Panc1 (cell line): ENCODE measurements around the gene ANKRD36B. TPM values are rescaled to one million over a fixed set of nuclear protein-coding genes. Genes with fewer than 3 reads are reported as not detected.
A peak's percentile ranks its signal among the peaks of the same experiment; 100 is the strongest.
"Not testable (repeated sequence)": the region's sequence is repeated elsewhere in the genome, so short reads cannot be mapped to it uniquely, and the experiment has no call there.

Experiments used
- ATAC-seq: fragments of 200-7000 bp; cut with Tn5 transposase; 2 replicates; pipeline ENCODE4 v1.9.1; 2020; ENCODE audit warnings: mild to moderate bottlenecking, moderate library complexity
- Bru-seq: library from RNA; stranded (reverse); fragments of 400-500 nt; gene quantifications from one replicate; lab custom pipeline; 2021; lab: Mats Ljungman, UMichigan
- BruChase-seq, 2 experiments: library from RNA; stranded (reverse); fragments of 400-500 nt; gene quantifications; one replicate each; lab custom pipeline; 2021; lab: Mats Ljungman, UMichigan
- BruUV-seq: library from RNA; stranded (reverse); fragments of 400-500 nt; replicated peaks from 2 replicates; lab custom pipeline; 2021; lab: Mats Ljungman, UMichigan
- CTCF ChIA-PET: fragments of 300-600 bp; sonication (Branson Sonifier 250); formaldehyde crosslinking; loops from one replicate; lab custom pipeline; 2022; ENCODE audit warnings: antibody characterized with exemption; lab: Charles Lee
- POLR2A ChIA-PET: fragments of 300-600 bp; sonication (Branson Sonifier 250); formaldehyde crosslinking; loops from one replicate; lab custom pipeline; 2022; ENCODE audit warnings: antibody characterized with exemption; lab: Charles Lee
- DNase-seq: peaks from one replicate; pipeline ENCODE4 v3.0.0-alpha.2; 2010; ENCODE audit warnings: low read depth, low spot score
- H3K27ac ChIP-seq: 2 replicates; pipeline ENCODE4 v1.5.1; 2011; ENCODE audit warnings: mild to moderate bottlenecking, low read length, inconsistent platforms
- H3K27me3 ChIP-seq: fragments of 200-500 bp; sonication (Bioruptor generic); 2 replicates; pipeline ENCODE4 v1.6.0; 2014; ENCODE audit warnings: low read length, inconsistent platforms; ENCODE audit not compliant: control insufficient read depth, insufficient read depth
- H3K36me3 ChIP-seq: fragments of 200-500 bp; sonication (Bioruptor generic); 2 replicates; pipeline ENCODE4 v1.5.1; 2014; ENCODE audit warnings: inconsistent platforms, mild to moderate bottlenecking, low read length, moderate library complexity; ENCODE audit not compliant: control insufficient read depth, insufficient read depth
- H3K4me1 ChIP-seq: 2 replicates; pipeline ENCODE4 v1.5.1; 2011; ENCODE audit warnings: inconsistent platforms, mild to moderate bottlenecking, low read length, moderate library complexity; ENCODE audit not compliant: control insufficient read depth, insufficient read depth
- H3K4me3 ChIP-seq, 2 experiments: 2 replicates each; pipeline ENCODE4 v1.5.1; 2011 to 2012; ENCODE audit warnings: low read depth in 2 of 2, low read length in 2 of 2, mild to moderate bottlenecking in 2 of 2, inconsistent platforms in 1 of 2, moderate library complexity in 1 of 2
- H3K9me3 ChIP-seq: fragments of 200-500 bp; sonication (Bioruptor generic); 2 replicates; pipeline ENCODE4 v1.5.1; 2014; ENCODE audit warnings: low read depth, mild to moderate bottlenecking, inconsistent platforms, low read length, moderate library complexity; ENCODE audit not compliant: control insufficient read depth, insufficient read depth
- in situ Hi-C: cut with HindIII; loops from 2 replicates; pipeline ENCODE4 v1.10.0; 2016; ENCODE audit warnings: low sequenced_read_pairs, low pct_unique_long_range_greater_than_20kb
- intact Hi-C: fragments of 100-400 bp; cut with micrococcal nuclease; formaldehyde crosslinking; loops from one replicate; pipeline ENCODE4 v1.10.0; 2022; ENCODE audit not compliant: unreplicated experiment
- long read RNA-seq: library from polyadenylated mRNA; unstranded; transcript quantifications from one replicate; pipeline ENCODE4 v2.0.0, GENCODE V29; 2021; ENCODE audit not compliant: unreplicated experiment
- polyA plus RNA-seq: library from polyadenylated mRNA; unstranded; fragments of >200 nt; gene quantifications from one replicate; pipeline ENCODE4 v1.2.1, GENCODE V29; 2012; ENCODE audit warnings: missing spikeins; ENCODE audit not compliant: insufficient read length
- total RNA-seq: library from RNA; stranded (reverse); gene quantifications from one replicate; pipeline ENCODE4 v1.2.1, GENCODE V29; 2021; ENCODE audit not compliant: unreplicated experiment

ANKRD36B gene
- total RNA-seq = 14.7 TPM
- polyA plus RNA-seq = 4.0 TPM
- Bru-seq, nascent RNA = percentile 71 among the genes with signal in this experiment
- BruChase-seq, experiment 1, labeled RNA remaining after a 2-hour chase = percentile 71 among the genes with signal in this experiment
- BruChase-seq, experiment 2, labeled RNA remaining after a 6-hour chase = percentile 57 among the genes with signal in this experiment
- long read RNA-seq, partial matches to known transcripts = 10 of 14 reads
- long read RNA-seq, other reads (novel, unspliced or antisense) = 4 of 14 reads

GRCh38 chr2:97589598-97590510, at the start of gene ANKRD36B:
Gene ANKRD36B (minus strand): TSS chr2:97589877. CDS start chr2:97589685, 192 bp downstream.
- intact Hi-C loops = loop anchor here (2.0 kb wide), 1 partner anchor 107 kb away; no protein-coding TSS in a partner anchor
- H3K4me1 ChIP-seq, BruUV-seq, H3K9me3 ChIP-seq, in situ Hi-C loops, H3K27me3 ChIP-seq, H3K36me3 ChIP-seq: not testable (repeated sequence)
- DNase-seq (peak; percentile 35), ATAC-seq (peak; percentile 95)
- H3K27ac ChIP-seq = peak within 1 kb of the TSS; percentile 85
- ChIA-PET CTCF (interaction anchor here (0.6 to 1.5 kb wide), 5 partner anchors 34 to 159 kb away, joined by 3 to 21 read pairs (median 4); no protein-coding TSS in a partner anchor), POLR2A (interaction anchor here (1.0 kb wide), 1 partner anchor 265 kb away, joined by 7 read pairs; no protein-coding TSS in a partner anchor)
- peak within 1 kb of the TSS; percentile 60 to 74 for H3K4me3 ChIP-seq

GRCh38 chr2:97626049-97626430, 36.4 kb upstream of the ANKRD36B start:
- H3K27me3 ChIP-seq, CTCF ChIA-PET, in situ Hi-C loops, H3K27ac ChIP-seq, H3K9me3 ChIP-seq, POLR2A ChIA-PET, BruUV-seq, H3K4me1 ChIP-seq, ATAC-seq, H3K4me3 ChIP-seq, intact Hi-C loops, DNase-seq, H3K36me3 ChIP-seq: not testable (repeated sequence)

GRCh38 chr2:97625354-97626048, 35.8 kb upstream of the ANKRD36B start:
- H3K36me3 ChIP-seq, H3K4me3 ChIP-seq, ATAC-seq, BruUV-seq, H3K9me3 ChIP-seq, H3K27me3 ChIP-seq, POLR2A ChIA-PET, in situ Hi-C loops, H3K27ac ChIP-seq, DNase-seq, H3K4me1 ChIP-seq, CTCF ChIA-PET, intact Hi-C loops: not testable (repeated sequence)

GRCh38 chr2:97622976-97623375, 33.3 kb upstream of the ANKRD36B start:
- H3K9me3 ChIP-seq, BruUV-seq, H3K27ac ChIP-seq, DNase-seq, H3K4me3 ChIP-seq, ATAC-seq, H3K27me3 ChIP-seq, in situ Hi-C loops, H3K36me3 ChIP-seq, POLR2A ChIA-PET, H3K4me1 ChIP-seq, CTCF ChIA-PET, intact Hi-C loops: not testable (repeated sequence)

GRCh38 chr2:97620492-97620891, 30.8 kb upstream of the ANKRD36B start:
- BruUV-seq, H3K4me1 ChIP-seq, in situ Hi-C loops, ATAC-seq, H3K4me3 ChIP-seq, CTCF ChIA-PET, DNase-seq, H3K9me3 ChIP-seq, POLR2A ChIA-PET, H3K27ac ChIP-seq, H3K36me3 ChIP-seq, H3K27me3 ChIP-seq, intact Hi-C loops: not testable (repeated sequence)

GRCh38 chr2:97618939-97619827, 29.5 kb upstream of the ANKRD36B start:
- H3K36me3 ChIP-seq, intact Hi-C loops, H3K9me3 ChIP-seq, H3K4me1 ChIP-seq, DNase-seq, H3K4me3 ChIP-seq, CTCF ChIA-PET, BruUV-seq, H3K27ac ChIP-seq, POLR2A ChIA-PET, in situ Hi-C loops, H3K27me3 ChIP-seq: not testable (repeated sequence)
- ATAC-seq = 0 out of 2 replicates have a peak, but pooled peaks have one; percentile 26
